Measurements from ENCODE around the gene CEACAM16.
"Not testable (repeated sequence)": the region's sequence is repeated elsewhere in the genome, so short reads cannot be mapped to it uniquely, and the experiment has no call there.

The CEACAM16 gene

GRCh38 chr19:44698492-44699201 is at the start of gene CEACAM16:
Gene CEACAM16 (plus strand): TSS chr19:44699151. CDS start chr19:44701457, 2,306 bp downstream.
- no peak for DNase-seq

DNA sequence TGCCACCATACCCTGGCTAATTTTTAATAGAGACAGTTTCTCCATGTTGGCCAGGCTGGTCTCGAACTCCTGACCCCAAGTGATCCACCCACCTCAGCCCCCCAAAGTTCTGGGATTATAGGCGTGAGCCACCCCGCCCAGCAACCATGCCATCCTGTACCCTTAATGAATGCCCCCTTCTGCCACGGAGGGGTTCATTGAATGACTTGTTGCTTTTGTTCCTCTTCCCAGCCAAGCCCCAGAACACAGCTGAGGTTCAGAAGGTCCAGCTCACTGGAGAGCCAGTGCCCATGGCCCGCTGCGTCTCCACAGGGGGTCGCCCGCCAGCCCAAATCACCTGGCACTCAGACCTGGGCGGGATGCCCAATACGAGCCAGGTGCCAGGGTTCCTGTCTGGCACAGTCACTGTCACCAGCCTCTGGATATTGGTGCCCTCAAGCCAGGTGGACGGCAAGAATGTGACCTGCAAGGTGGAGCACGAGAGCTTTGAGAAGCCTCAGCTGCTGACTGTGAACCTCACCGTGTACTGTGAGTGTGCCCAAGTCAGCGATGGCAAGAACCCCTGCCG is 49.3 kb upstream of the CEACAM16 start:
- DNase-seq, result no peak

DNA sequence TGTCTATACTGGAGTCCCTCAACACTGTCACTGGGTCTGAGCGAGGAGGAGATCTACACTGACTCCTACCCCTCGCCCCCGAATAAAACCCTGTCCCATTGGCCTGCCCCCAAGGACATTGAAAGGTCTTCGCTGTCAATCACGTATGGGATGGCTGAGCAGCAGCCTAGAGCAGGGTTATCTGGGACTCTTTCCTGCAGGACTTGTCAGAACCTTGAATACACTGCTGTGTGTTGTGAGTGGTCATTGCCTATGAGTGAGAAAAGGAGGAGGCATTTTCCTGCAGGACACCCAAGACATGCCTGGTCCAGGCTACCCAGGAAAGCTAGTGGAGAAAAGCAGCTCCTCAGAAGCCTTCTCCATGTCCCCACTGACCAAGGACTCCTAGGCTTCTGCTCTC is 45.6 kb upstream of the CEACAM16 start:
- DNase-seq, result no peak

DNA sequence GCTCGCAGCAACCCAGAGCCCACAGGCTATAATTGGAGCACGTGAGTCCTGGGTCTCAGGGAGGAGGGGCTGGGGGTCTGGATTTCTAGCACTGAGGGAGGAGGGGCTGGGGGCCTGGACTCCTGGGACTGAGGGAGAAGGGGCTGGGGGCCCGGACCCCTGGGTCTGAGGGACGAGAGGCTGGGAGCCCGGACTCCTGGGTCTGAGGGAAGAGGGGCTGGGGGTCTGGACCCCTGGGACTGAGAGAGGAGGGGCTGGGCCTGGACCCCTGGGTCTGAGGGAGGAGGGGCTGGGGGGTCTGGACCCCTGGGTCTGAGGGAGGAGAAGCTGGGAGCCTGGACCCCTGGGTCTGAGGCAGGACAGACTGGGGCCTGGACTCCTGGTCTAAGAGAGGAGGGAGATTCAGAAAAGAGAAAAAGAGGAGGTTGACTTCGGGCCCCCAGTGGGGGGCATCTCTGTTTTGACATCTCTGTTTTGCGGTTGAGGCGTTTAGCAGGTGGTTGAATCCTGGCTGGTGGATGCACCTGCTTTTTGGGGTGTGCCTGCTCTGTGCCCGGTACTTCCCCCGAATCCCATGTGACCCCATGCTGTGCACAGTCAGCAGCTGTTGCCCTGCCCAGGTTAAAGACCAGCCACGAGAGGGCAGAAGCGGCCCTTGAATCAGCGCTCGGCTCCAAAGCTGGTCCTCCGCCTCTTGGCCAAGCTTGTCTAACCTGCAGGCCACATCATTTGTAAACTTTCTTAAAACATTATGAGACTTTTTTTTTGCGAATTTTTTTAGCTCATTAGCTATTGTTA is 44.8 kb upstream of the CEACAM16 start:
- peak in 29 of 51 donors; percentile 1 to 50 (median 23) for DNase-seq

- peak in 22 of 51 donors; percentile 0 to 54 (median 14) for DNase-seq
Measured at GRCh38 chr19:44657211-44657921, 41.6 kb upstream of the CEACAM16 start.

- DNase-seq, result no peak
Measured at GRCh38 chr19:44658069-44658733, 40.8 kb upstream of the CEACAM16 start.

GRCh38 chr19:44660081-44660480 is 38.9 kb upstream of the CEACAM16 start:
- DNase-seq, result no peak

DNA sequence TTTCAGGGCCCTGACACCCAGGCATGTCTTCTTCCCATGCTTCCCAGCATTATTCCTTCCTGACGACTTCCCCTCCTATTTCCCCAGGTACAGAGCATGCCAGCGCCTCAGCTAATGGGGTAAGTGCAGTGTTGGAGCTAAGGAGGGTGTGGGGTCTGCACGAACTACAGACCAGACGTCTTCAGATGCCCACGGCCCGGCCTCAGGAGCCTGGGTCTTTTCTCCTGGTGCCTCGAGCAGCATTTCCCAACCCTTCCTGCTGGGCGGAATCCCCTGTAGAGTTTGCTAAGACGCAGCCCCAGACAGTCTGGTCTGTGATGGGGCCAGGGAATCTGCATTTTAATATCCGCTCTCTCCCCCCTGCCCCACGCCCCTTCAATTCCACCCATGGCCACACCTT is 37.7 kb upstream of the CEACAM16 start:
- no peak for DNase-seq

DNA sequence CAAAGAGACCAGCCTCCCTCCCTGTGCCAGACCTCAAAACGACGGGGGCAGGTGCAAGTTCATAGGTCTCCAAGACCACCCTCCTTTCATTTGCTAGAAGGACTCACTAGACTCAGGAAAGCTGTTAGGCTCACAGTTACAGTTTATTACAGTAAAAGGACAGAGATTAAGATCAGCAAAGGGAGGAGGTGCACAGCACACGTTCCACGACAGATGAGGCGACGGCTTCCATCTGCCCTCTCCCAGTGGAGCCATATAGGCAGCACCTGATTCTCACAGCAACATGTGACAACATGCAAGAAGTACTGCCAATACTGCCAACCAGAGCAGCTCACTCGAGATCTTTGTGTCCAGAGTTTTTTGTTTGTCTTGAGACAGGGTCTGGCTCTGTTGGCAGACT is 37.0 kb upstream of the CEACAM16 start:
- DNase-seq, result no peak

DNA sequence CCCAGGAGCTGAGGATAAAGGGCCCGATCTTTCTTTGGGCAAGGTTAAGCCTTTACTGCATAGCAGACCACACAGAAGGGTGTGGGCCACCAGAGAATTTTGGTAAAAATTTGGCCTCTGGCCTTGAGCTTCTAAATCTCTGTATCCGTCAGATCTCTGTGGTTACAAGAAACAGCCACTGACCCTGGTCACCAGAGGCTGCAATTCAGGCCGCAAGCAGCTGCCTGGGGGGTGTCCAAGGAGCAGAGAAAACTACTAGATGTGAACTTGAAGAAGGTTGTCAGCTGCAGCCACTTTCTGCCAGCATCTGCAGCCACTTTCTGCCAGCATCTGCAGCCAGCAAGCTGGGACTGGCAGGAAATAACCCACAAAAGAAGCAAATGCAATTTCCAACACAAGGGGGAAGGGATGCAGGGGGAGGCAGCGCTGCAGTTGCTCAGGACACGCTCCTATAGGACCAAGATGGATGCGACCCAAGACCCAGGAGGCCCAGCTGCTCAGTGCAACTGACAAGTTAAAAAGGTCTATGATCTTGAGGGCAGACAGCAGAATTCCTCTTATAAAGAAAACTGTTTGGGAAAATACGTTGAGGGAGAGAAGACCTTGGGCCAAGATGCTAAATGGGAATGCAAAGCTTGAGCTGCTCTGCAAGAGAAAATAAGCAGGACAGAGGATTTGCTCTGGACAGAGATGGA is 36.1 kb upstream of the CEACAM16 start:
- DNase-seq, result peak in 2 of 51 donors; percentile 5 to 12

- no peak for DNase-seq
Measured at GRCh38 chr19:44663996-44664395, 35.0 kb upstream of the CEACAM16 start.

DNA sequence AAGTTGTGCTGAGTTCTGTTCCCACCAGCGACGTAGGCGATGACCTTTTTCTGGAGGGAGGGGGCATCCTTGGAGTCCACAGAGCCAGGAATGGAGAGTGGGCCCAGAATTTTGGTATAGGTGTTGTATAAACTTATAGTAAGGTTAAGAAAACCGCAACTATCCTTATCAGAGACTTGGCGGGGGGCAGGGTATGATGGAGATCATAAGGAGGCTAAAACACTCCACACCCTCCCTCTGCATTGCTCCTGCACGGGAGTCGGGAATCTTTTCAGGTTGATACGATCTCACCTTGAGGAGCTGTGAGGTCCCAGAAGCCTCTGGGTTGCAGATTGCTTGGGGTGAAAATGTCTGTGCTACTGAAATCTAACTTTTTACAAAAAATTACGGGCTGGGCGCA is 34.0 kb upstream of the CEACAM16 start:
- no peak for DNase-seq

DNA sequence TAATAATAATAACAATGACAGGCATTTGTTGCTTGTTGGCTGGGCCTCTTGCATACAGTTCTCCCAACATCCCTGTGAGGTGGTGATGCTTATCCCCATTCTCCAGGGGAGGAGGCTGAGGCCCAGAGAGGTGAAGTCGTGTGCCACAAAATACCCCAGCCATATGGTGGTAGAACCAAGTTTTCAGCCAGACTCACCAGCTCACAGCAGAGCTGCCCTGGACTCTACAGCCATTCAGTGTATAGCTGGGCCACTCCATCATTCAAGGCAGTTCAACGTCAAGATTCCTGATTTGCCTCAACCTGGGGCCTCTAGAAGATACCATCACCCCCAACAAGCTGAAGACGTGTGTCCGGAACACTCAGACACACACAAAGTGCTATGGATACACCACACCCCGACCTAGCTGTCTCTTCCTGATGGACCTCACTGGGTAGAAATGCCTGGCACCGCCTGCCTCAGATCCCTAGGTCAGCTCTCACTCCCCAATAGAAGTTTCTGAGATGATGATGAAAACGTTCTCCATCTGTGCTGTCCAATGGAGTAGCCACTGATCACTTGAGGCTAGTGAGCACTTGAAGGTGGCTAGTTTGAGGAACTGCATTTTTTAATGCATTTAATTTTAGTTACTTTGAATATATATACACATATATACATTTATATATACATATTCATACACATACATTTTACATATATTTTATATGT is 31.9 kb upstream of the CEACAM16 start:
- DNase-seq, result no peak

- no peak for DNase-seq
Measured at GRCh38 chr19:44668985-44669764, 29.8 kb upstream of the CEACAM16 start.

GRCh38 chr19:44670027-44670426 is 28.9 kb upstream of the CEACAM16 start:
- DNase-seq, result not testable (repeated sequence)

GRCh38 chr19:44671400-44671799 is 27.6 kb upstream of the CEACAM16 start, which contains the start of gene CEACAM19:
Gene CEACAM19 (plus strand): TSS chr19:44671482. CDS start chr19:44671932, 450 bp downstream.
- no peak for DNase-seq

DNA sequence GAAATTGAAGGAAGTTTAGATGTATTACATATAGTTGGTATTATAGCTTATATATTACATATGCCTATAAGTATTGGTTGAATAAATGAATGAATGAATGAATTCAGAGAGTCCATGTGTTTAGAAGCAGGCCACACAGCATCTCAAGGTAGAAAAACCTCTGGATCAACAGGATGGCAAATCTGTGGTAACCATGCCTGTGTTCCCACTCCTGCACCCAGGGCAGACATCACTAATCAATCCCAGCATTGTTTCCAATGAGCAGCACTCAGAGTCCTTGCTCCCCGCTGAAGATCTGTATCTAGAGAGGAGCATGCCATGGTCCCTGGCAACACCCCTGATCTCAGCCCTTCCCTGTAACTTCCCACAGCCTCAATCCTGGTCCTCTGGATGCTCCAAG is 26.7 kb upstream of the CEACAM16 start:
- no peak for DNase-seq

GRCh38 chr19:44673510-44673909 is 25.4 kb upstream of the CEACAM16 start:
- DNase-seq, result no peak

- DNase-seq, result no peak
Measured at GRCh38 chr19:44675521-44675920, 23.4 kb upstream of the CEACAM16 start.

Measured in hypothalamus (tissue), 51 donors.